ENCODE measurements around the gene CSAD. TPM values are rescaled to one million over a fixed set of nuclear protein-coding genes. Genes with fewer than 3 reads are reported as not detected.

The CSAD gene
- total RNA-seq, 1 experiment from 2014 or later, result 12.2 TPM

Other genes with a start within 250 kb of the CSAD start
- gene KRT18, start 231.8 kb downstream of the CSAD start, total RNA-seq (2022), result 1,777 and 1,816 TPM in 2 replicates
- gene EIF4B, start 174.5 kb downstream of the CSAD start, total RNA-seq (2022), result 242 and 272 TPM in 2 replicates
- 1.3 and 4.7 TPM in 2 replicates for gene TNS2, start 130.9 kb downstream of the CSAD start, total RNA-seq (2022)
- 12.9 and 14.6 TPM in 2 replicates for gene SPRYD3, start 101.5 kb downstream of the CSAD start, total RNA-seq (2022)
- gene IGFBP6, start 83.3 kb downstream of the CSAD start, total RNA-seq (2022), result 25.4 and 67.0 TPM in 2 replicates
- gene SOAT2, start 77.4 kb downstream of the CSAD start, total RNA-seq (2022), result not detected in 2 replicates
- 30.3 and 32.7 TPM in 2 replicates for gene ZNF740, start 203 bp downstream of the CSAD start, total RNA-seq (2022)
- 4.3 and 5.0 TPM in 2 replicates for gene ITGB7, start 26.3 kb upstream of the CSAD start, total RNA-seq (2022)
- 36.7 and 43.0 TPM in 2 replicates for gene RARG, start 51.3 kb upstream of the CSAD start, total RNA-seq (2022)
- gene ESPL1, start 87.4 kb upstream of the CSAD start, total RNA-seq (2022), result 24.3 and 31.1 TPM in 2 replicates
- gene PFDN5, start 114.6 kb upstream of the CSAD start, total RNA-seq (2022), result 178 and 185 TPM in 2 replicates
- gene MYG1, start 118.8 kb upstream of the CSAD start, total RNA-seq (2022), result 29.7 and 32.4 TPM in 2 replicates
- 31.0 and 33.6 TPM in 2 replicates for gene AAAS, start 140.7 kb upstream of the CSAD start, total RNA-seq (2022)
- gene SP7, start 155.4 kb upstream of the CSAD start, total RNA-seq (2022), result not detected in 2 replicates
- gene SP1, start 199.3 kb upstream of the CSAD start, total RNA-seq (2022), result 52.5 and 58.0 TPM in 2 replicates
- gene AMHR2, start 242.9 kb upstream of the CSAD start, total RNA-seq (2022), result not detected in 2 replicates